Panc1 (cell line): ENCODE results near the gene SRRM3. TPM values are rescaled to one million over a fixed set of nuclear protein-coding genes. Genes with fewer than 3 reads are reported as not detected.
"Not testable (repeated sequence)": the region's sequence is repeated elsewhere in the genome, so short reads cannot be mapped to it uniquely, and the experiment has no call there.

Experiments
- ATAC-seq: fragments of 200-7000 bp; cut with Tn5 transposase; 2 replicates; pipeline ENCODE4 v1.9.1; 2020; ENCODE audit warnings: mild to moderate bottlenecking, moderate library complexity
- BruUV-seq: library from RNA; stranded (reverse); fragments of 400-500 nt; replicated peaks from 2 replicates; lab custom pipeline; 2021; lab: Mats Ljungman, UMichigan
- CTCF ChIA-PET: fragments of 300-600 bp; sonication (Branson Sonifier 250); formaldehyde crosslinking; loops from one replicate; lab custom pipeline; 2022; ENCODE audit warnings: antibody characterized with exemption; lab: Charles Lee
- POLR2A ChIA-PET: fragments of 300-600 bp; sonication (Branson Sonifier 250); formaldehyde crosslinking; loops from one replicate; lab custom pipeline; 2022; ENCODE audit warnings: antibody characterized with exemption; lab: Charles Lee
- DNase-seq: peaks from one replicate; pipeline ENCODE4 v3.0.0-alpha.2; 2010; ENCODE audit warnings: low read depth, low spot score
- H3K27ac ChIP-seq: 2 replicates; pipeline ENCODE4 v1.5.1; 2011; ENCODE audit warnings: mild to moderate bottlenecking, low read length, inconsistent platforms
- H3K27me3 ChIP-seq: fragments of 200-500 bp; sonication (Bioruptor generic); 2 replicates; pipeline ENCODE4 v1.6.0; 2014; ENCODE audit warnings: low read length, inconsistent platforms; ENCODE audit not compliant: control insufficient read depth, insufficient read depth
- H3K36me3 ChIP-seq: fragments of 200-500 bp; sonication (Bioruptor generic); 2 replicates; pipeline ENCODE4 v1.5.1; 2014; ENCODE audit warnings: inconsistent platforms, mild to moderate bottlenecking, low read length, moderate library complexity; ENCODE audit not compliant: control insufficient read depth, insufficient read depth
- H3K4me1 ChIP-seq: 2 replicates; pipeline ENCODE4 v1.5.1; 2011; ENCODE audit warnings: inconsistent platforms, mild to moderate bottlenecking, low read length, moderate library complexity; ENCODE audit not compliant: control insufficient read depth, insufficient read depth
- H3K4me3 ChIP-seq, 2 experiments: 2 replicates each; pipeline ENCODE4 v1.5.1; 2011 to 2012; ENCODE audit warnings: low read depth in 2 of 2, low read length in 2 of 2, mild to moderate bottlenecking in 2 of 2, inconsistent platforms in 1 of 2, moderate library complexity in 1 of 2
- H3K9me3 ChIP-seq: fragments of 200-500 bp; sonication (Bioruptor generic); 2 replicates; pipeline ENCODE4 v1.5.1; 2014; ENCODE audit warnings: low read depth, mild to moderate bottlenecking, inconsistent platforms, low read length, moderate library complexity; ENCODE audit not compliant: control insufficient read depth, insufficient read depth
- POLR2AphosphoS5 ChIP-seq: IDR thresholded peaks from 2 replicates; pipeline ENCODE4 v1.6.1; 2012; ENCODE audit warnings: mild to moderate bottlenecking, low read depth, low read length, moderate library complexity
- SIN3A ChIP-seq: IDR thresholded peaks from 2 replicates; pipeline ENCODE4 v1.6.1; 2012; ENCODE audit warnings: low read depth, mild to moderate bottlenecking, low read length, moderate library complexity, borderline replicate concordance; ENCODE audit not compliant: insufficient read depth
- TCF7L2 ChIP-seq: IDR thresholded peaks from 2 replicates; pipeline ENCODE4 v1.6.1; 2011; ENCODE audit warnings: mild to moderate bottlenecking, low read depth, low read length, inconsistent platforms
- in situ Hi-C: cut with HindIII; loops from 2 replicates; pipeline ENCODE4 v1.10.0; 2016; ENCODE audit warnings: low sequenced_read_pairs, low pct_unique_long_range_greater_than_20kb
- intact Hi-C: fragments of 100-400 bp; cut with micrococcal nuclease; formaldehyde crosslinking; loops from one replicate; pipeline ENCODE4 v1.10.0; 2022; ENCODE audit not compliant: unreplicated experiment
- total RNA-seq: library from RNA; stranded (reverse); gene quantifications from one replicate; pipeline ENCODE4 v1.2.1, GENCODE V29; 2021; ENCODE audit not compliant: unreplicated experiment
- TF ChIP-seq, protein P1 (sequence below): fragments of 450-650 bp; IDR thresholded peaks from 2 replicates; pipeline ENCODE4 v1.5.1; 2017; ENCODE audit warnings: mild to moderate bottlenecking
- TF ChIP-seq, protein P2 (sequence below), 2 experiments: IDR thresholded peaks; 2 replicates each; pipeline ENCODE4 v1.6.1; 2011 to 2012; ENCODE audit warnings: low read depth in 2 of 2, control low read depth in 1 of 2, low read length in 1 of 2, mild to moderate bottlenecking in 1 of 2, moderate library complexity in 1 of 2; ENCODE audit not compliant: insufficient read depth in 1 of 2

Gene SRRM3
- total RNA-seq, 1 experiment from 2014 or later = 8.5 TPM

DNA sequence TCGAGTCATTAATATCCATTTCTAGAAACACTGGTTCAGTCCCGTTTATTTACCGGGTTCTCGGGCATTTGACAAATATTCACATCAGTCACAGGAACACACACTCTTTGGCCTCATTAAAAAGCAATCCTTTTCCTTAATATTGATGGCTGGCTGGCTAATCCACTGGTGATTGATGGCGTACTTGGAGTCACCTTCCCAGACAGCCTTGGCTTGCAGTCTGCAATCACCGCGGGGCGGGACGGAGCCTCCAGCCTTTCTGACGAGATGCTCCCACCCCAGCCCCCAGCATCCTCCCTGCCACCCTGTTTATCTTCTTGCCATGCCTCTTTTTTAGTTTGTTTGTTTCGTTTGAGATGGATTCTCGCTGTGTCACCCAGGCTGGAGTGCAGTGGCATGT, 36.6 kb downstream of the SRRM3 start:
- Histone ChIP-seq H3K9me3 (no peaks in the 10 kb centered on the region), H3K4me3 (no peak overlapping the region), H3K4me1 (peaks cover 3% of the 10 kb centered on the region; the same call in 1 of the 2 replicates), H3K36me3 (no peaks in the 10 kb centered on the region), H3K27me3 (no peaks in the 10 kb centered on the region), H3K27ac (no peak overlapping the region)
- no peak for ATAC-seq
- in situ Hi-C loops = no loop called here
- TF ChIP-seq, protein P1, sequence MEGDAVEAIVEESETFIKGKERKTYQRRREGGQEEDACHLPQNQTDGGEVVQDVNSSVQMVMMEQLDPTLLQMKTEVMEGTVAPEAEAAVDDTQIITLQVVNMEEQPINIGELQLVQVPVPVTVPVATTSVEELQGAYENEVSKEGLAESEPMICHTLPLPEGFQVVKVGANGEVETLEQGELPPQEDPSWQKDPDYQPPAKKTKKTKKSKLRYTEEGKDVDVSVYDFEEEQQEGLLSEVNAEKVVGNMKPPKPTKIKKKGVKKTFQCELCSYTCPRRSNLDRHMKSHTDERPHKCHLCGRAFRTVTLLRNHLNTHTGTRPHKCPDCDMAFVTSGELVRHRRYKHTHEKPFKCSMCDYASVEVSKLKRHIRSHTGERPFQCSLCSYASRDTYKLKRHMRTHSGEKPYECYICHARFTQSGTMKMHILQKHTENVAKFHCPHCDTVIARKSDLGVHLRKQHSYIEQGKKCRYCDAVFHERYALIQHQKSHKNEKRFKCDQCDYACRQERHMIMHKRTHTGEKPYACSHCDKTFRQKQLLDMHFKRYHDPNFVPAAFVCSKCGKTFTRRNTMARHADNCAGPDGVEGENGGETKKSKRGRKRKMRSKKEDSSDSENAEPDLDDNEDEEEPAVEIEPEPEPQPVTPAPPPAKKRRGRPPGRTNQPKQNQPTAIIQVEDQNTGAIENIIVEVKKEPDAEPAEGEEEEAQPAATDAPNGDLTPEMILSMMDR = no peak
- no peak for TF ChIP-seq SIN3A
- TF ChIP-seq, protein P2, sequence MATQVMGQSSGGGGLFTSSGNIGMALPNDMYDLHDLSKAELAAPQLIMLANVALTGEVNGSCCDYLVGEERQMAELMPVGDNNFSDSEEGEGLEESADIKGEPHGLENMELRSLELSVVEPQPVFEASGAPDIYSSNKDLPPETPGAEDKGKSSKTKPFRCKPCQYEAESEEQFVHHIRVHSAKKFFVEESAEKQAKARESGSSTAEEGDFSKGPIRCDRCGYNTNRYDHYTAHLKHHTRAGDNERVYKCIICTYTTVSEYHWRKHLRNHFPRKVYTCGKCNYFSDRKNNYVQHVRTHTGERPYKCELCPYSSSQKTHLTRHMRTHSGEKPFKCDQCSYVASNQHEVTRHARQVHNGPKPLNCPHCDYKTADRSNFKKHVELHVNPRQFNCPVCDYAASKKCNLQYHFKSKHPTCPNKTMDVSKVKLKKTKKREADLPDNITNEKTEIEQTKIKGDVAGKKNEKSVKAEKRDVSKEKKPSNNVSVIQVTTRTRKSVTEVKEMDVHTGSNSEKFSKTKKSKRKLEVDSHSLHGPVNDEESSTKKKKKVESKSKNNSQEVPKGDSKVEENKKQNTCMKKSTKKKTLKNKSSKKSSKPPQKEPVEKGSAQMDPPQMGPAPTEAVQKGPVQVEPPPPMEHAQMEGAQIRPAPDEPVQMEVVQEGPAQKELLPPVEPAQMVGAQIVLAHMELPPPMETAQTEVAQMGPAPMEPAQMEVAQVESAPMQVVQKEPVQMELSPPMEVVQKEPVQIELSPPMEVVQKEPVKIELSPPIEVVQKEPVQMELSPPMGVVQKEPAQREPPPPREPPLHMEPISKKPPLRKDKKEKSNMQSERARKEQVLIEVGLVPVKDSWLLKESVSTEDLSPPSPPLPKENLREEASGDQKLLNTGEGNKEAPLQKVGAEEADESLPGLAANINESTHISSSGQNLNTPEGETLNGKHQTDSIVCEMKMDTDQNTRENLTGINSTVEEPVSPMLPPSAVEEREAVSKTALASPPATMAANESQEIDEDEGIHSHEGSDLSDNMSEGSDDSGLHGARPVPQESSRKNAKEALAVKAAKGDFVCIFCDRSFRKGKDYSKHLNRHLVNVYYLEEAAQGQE (IDR thresholded peaks at IDR 0.05; ENCODE audit: insufficient read depth in 1 of 2, low read depth in 2 of 2, low read length in 1 of 2) = no peak
- no peak for TF ChIP-seq POLR2AphosphoS5
- no peak for TF ChIP-seq TCF7L2
- no TSS peak for BruUV-seq
- ChIA-PET CTCF (no interaction called here), POLR2A (no interaction called here)
- intact Hi-C loops = no loop called here
- no peak for DNase-seq

DNA sequence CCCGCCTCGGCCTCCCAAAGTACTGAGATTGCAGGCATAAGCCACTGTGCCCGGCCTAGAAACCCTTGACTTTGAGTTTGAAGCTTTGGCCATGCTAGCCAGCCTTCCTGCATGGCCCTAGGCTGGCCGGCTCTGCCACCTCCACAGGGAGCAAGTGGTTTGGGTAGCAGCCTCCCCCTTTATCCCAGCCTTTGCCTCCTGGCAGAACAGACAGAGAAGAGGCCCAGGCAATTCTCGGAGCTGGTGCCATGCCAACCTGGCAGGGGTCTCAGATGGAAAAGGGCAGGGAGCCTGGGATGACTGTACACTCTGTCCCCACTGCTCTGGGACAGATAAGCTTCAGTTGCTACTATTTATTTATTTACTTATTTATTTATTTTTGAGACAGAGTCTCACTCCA, 39.4 kb downstream of the SRRM3 start:
- H3K36me3 ChIP-seq = no peaks in the 10 kb centered on the region
- no TSS peak for BruUV-seq
- POLR2A ChIA-PET = interaction anchor here (0.6 kb wide), 1 partner anchor 42 kb away, joined by 11 read pairs; no protein-coding TSS in a partner anchor
- H3K4me1 ChIP-seq = peaks cover 3% of the 10 kb centered on the region; the same call in 1 of the 2 replicates
- DNase-seq (no peak), ATAC-seq (no peak)
- H3K27me3 ChIP-seq = no peaks in the 10 kb centered on the region
- CTCF ChIA-PET = no interaction called here
- in situ Hi-C loops = no loop called here
- intact Hi-C loops = no loop called here
- H3K4me3 ChIP-seq = no peak overlapping the region
- TF ChIP-seq SIN3A (no peak), POLR2AphosphoS5 (no peak), TCF7L2 (no peak)
- TF ChIP-seq, protein P2 (IDR thresholded peaks at IDR 0.05; ENCODE audit: insufficient read depth in 1 of 2, low read depth in 2 of 2, low read length in 1 of 2) = no peak
- TF ChIP-seq, protein P1 = no peak
- no peaks in the 10 kb centered on the region for H3K9me3 ChIP-seq
- H3K27ac ChIP-seq = no peak overlapping the region

DNA sequence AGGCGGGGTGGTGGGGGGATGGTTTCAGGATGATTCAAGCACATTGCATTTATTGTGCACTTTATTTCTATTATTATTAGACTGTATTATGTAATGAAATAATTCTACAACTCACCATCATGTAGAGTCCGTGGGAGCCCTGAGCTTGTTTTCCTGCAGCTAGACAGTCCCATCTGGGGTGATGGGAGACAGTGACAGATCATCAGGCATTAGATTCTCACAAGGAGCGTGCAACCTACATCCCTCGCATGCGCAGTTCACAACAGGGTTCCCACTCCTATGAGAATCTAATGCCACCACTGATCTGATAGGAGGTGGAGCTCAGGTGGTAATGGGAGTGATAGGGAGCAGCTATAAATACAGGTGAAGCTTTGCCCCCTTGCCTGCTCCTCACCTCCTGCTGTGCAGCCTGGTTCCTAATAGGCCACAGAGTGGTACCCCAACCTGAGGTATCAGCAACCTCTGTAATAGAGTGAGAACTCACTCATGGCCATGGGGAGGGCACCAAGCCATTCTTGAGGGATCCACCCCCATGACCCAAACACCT, 40.9 kb downstream of the SRRM3 start:
- H3K27me3 ChIP-seq, in situ Hi-C loops, H3K4me1 ChIP-seq, H3K9me3 ChIP-seq, BruUV-seq, ATAC-seq, DNase-seq, H3K36me3 ChIP-seq, intact Hi-C loops, H3K4me3 ChIP-seq, H3K27ac ChIP-seq: not testable (repeated sequence)
- ChIA-PET POLR2A (interaction anchor here (0.7 kb wide), 1 partner anchor 18 kb away, joined by 4 read pairs; no protein-coding TSS in a partner anchor), CTCF (interaction anchor here (0.7 kb wide), 1 partner anchor 39 kb away, joined by 5 read pairs; no protein-coding TSS in a partner anchor)
